DMS114 treated with DMSO at 0.1 percent for 48 hours (cell line): Measurements from ENCODE around the gene PLEKHG3.
"Not testable (repeated sequence)": the region's sequence is repeated elsewhere in the genome, so short reads cannot be mapped to it uniquely, and the experiment has no call there.

ENCODE experiments used
- DNase-seq: peaks from one replicate; lab custom pipeline; 2025; ENCODE audit not compliant: unreplicated experiment; lab: John Stamatoyannopoulos, UW

Gene PLEKHG3

GRCh38 chr14:64704143-64704742 is at the start of gene PLEKHG3:
Gene PLEKHG3 (plus strand): TSS chr14:64704424. CDS start chr14:64727632, 23,208 bp downstream.
- DNase-seq = no peak

DNA sequence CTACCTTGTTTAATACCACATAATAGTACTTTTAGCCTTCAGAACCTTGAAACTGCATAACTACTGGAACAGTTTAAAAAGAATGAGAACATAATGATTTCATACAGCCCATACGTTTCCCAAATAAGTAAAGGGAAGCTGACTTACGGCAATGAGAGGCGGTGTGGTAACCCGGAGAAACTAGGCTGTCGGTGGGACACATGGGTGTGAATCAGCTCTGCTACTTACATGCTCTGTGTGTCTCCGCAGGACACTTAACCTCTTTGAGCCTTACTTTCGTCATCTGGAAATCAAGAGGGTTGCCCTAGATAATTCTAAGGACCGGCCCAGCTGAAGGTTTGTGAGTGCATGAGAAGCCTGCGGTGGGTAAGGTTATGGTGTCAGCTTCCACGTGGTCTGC is 49.3 kb upstream of the PLEKHG3 start:
- no peak for DNase-seq

GRCh38 chr14:64656986-64657385 is 47.2 kb upstream of the PLEKHG3 start:
- no peak for DNase-seq

- DNase-seq = no peak
These were observed 46.0 kb upstream of the PLEKHG3 start for GRCh38 chr14:64658201-64658600.

GRCh38 chr14:64658700-64659264 is 45.4 kb upstream of the PLEKHG3 start:
- not testable (repeated sequence) for DNase-seq

GRCh38 chr14:64659366-64659765 is 44.9 kb upstream of the PLEKHG3 start:
- no peak for DNase-seq

- no peak for DNase-seq
These were observed 41.0 kb upstream of the PLEKHG3 start for GRCh38 chr14:64663174-64663573.

DNA sequence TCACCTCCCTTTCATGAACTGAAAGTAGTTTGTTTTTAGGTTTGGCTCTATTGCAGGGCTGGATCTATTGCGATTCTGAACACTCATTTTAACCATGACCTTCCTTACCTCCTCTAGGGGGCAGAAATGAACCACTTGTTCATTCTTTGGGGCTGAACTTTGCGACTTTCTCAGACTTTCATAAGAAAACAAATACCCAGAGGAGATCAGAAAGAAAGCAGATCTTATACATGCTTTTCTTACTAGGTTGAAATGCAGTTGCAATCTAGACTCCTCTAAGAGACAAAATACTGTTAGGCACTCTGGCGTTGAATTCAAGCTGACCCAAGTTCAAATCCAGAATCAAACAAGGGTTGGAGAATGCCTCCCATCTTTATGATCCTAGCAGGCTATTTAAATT is 32.6 kb upstream of the PLEKHG3 start:
- peak; percentile 27 for DNase-seq

- no peak for DNase-seq
These were observed 30.9 kb upstream of the PLEKHG3 start for GRCh38 chr14:64673316-64673715.

DNA sequence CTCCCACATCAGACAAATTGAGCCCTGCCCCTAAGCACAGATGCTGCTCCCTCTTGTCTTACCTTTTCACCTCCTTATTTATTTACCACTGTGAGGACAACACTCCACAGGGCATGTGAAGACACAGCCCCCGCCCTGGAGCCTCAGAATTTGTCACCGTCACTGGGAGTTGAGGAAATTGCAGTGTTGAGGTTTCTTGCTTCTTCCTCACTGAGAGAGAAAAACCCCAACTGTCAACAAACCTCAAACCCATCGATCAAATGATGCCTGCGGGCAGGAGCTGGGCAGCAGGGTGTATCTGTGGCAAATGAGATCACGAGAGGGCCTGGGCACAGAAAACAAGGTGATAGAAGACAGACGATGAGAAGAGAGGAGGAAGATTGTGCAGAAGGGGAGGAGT is 30.5 kb upstream of the PLEKHG3 start:
- no peak for DNase-seq

DNA sequence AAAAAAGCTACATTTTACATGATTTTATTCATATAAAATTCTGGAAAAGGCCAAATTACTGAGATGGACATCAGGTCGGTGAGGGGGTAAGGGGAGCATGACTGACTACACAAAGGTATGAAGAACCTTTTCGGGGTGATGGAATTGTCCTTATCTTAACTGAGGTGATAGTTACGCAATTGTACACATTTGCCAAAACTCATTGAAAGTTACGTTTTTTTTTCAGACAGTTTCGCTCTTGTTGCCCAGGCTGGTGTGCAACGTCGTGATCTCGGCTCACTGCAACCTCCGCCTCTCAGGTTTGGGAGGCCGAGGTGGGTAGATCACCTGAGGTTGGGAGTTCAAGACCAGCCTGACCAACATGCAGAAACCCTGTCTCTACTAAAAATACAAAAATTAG is 29.4 kb upstream of the PLEKHG3 start:
- DNase-seq = no peak

- DNase-seq = no peak
These were observed 28.9 kb upstream of the PLEKHG3 start for GRCh38 chr14:64675312-64675711.

GRCh38 chr14:64676410-64677008 is 27.7 kb upstream of the PLEKHG3 start:
- DNase-seq = no peak

- DNase-seq = no peak
These were observed 24.1 kb upstream of the PLEKHG3 start for GRCh38 chr14:64680013-64680713.

- no peak for DNase-seq
These were observed 23.5 kb upstream of the PLEKHG3 start for GRCh38 chr14:64680714-64681065.

DNA sequence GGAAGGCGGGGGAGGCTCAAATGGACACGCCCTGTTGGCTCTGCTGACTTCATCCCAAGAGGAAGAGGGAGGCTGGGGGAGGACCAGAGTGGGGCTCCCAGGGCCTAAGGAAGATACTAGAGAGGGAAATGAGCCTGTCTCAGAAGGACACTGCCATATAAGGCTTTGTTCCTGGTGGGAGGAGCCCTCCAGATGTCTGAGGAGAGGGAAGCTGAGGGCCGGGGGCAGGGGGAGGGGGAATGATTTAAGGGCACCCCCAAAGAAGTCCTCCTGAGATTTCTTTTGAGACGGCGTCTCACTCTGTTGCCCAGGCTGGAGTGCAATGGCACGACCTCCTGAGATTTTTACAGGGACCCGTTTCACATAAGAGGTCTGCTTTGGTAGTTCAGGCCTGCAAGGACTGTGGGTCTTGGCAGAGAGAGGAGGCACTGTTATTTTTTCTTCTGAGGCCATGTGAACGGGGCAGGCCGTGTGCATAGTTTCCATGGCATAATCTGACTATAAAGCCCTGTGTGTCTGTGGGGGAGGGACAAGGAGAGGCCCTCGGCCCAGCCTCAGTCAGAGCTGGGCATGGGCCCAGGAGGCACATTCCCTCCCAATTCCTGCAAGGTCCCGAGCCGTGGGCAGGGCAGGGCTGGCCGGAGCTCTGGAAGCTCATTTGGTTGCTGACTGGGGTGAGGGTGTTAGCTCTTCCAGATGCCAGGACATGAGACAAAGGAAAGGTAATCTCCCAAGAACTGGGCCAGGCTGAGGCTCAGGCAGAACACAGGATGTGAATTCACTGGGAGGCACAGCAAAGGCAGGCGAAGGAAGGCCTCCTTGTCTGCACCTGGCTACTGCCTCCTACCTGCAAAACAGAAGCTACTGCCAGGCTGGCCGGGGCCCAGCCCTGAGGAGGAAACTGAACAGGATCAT is 22.2 kb upstream of the PLEKHG3 start:
- no peak for DNase-seq

DNA sequence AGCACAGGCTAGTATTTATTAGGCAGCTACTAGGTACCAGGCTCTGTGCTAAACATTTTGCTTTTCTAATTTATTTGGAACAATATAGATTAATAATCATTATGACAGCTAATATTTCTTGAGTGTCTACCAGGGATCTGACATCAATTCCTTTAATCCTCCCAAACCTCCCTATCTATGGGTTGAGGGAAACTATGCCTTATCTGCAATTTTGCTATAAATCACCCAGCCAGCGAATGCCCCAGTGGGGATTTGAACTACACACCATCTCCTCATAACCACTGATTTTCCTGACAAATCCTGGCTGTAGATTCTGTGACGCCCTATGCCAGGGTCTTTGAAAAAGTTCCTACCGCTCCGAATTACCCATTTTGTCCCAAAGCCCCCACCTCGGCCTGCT is 21.4 kb upstream of the PLEKHG3 start:
- DNase-seq = no peak

DNA sequence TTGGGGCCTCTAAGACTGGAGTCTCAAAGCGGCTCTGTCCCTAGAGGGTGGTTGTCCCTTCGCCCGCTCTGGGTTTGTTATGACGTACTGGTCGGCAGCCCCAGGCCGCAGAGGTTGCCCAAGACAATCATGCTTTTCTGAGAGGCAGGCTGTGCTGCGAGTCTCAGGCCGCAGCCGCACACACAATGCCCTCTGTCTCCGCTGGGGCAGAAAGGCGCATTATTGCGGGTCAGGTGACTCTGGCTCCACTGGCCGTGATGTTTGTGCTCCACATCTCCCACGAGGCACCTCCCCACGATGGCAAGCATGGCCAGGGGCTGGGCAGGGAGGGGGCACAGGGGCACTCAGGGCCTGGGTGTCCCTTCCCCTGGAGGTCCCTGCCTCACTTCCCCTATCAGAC is 21.0 kb upstream of the PLEKHG3 start:
- DNase-seq = no peak

GRCh38 chr14:64684091-64684490 is 20.1 kb upstream of the PLEKHG3 start:
- DNase-seq = no peak

DNA sequence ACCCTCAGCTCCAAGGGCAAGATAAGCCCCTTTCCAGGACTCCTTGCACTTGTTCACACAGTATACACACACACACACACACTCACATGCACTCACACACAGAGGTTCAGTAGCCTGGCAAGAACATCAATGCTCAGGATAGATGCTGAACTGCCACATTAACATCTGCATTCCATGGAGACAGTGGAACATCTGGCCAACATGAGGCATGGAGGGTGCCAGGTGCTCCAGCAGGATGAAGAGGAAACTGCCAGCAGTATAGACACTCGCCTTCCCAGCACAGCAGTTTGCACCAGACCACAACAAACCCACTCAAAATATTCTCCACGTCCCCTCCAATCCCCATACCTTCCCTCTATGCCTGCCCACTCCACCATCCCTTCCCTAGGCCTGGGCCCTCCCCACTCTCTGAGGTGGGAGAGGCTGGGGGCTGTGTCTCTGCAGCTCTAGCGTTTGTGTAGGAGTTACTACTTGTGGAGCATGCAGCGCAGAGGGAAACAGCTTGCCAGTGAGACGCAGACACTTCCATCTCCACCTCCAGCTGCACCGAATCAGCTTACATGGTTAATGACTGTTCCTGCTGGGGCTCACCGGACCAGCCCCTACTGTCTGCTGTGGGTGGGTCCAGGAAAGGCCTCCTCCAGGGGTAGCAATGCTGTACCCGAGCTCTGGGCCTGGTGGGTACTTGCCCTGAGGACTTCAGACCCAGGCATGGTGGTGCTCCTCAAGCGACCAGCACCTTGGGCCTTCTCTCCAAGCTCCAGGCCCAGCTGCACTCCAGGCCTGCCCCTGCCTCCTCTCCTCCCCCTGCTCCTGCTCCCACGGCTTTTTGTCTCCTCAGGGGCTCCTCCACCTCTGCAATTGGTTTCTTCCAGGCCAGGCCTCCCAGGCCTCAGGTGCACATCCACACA is 18.6 kb upstream of the PLEKHG3 start:
- DNase-seq = no peak
